H9 (cell line): Measurements from ENCODE around the gene FYN. TPM values are rescaled to one million over a fixed set of nuclear protein-coding genes. Genes with fewer than 3 reads are reported as not detected.

Experiments
- DNase-seq: peaks from one replicate; pipeline ENCODE4 v3.0.0-alpha.2; 2017
- H2AFZ ChIP-seq: one replicate; pipeline ENCODE4 v1.6.1; 2013; ENCODE audit warnings: mild to moderate bottlenecking, low read length, control low read depth, moderate library complexity
- H2AK5ac ChIP-seq: 2 replicates; pipeline ENCODE4 v1.6.1; 2013; ENCODE audit warnings: low read length, control low read depth, mixed read lengths; ENCODE audit not compliant: insufficient read length
- H2BK120ac ChIP-seq: one replicate; pipeline ENCODE4 v1.6.1; 2013; ENCODE audit warnings: low read depth, mild to moderate bottlenecking, low read length, control low read depth, inconsistent platforms; ENCODE audit not compliant: poor library complexity, severe bottlenecking
- H2BK12ac ChIP-seq: 2 replicates; pipeline ENCODE4 v1.6.1; 2013; ENCODE audit warnings: low read length, control low read depth, mixed read lengths, low read depth; ENCODE audit not compliant: insufficient read length
- H2BK15ac ChIP-seq: 2 replicates; pipeline ENCODE4 v1.6.1; 2013; ENCODE audit warnings: low read depth, low read length, control low read depth
- H2BK20ac ChIP-seq: one replicate; pipeline ENCODE4 v1.6.1; 2013; ENCODE audit warnings: low read depth, mild to moderate bottlenecking, low read length, control low read depth, inconsistent platforms; ENCODE audit not compliant: poor library complexity, severe bottlenecking
- H2BK5ac ChIP-seq: 2 replicates; pipeline ENCODE4 v1.6.1; 2013; ENCODE audit warnings: low read length, control low read depth, mixed read lengths; ENCODE audit not compliant: insufficient read length
- H3K14ac ChIP-seq: 2 replicates; pipeline ENCODE4 v1.6.1; 2013; ENCODE audit warnings: low read length, control low read depth; ENCODE audit not compliant: insufficient read depth
- H3K18ac ChIP-seq: 2 replicates; pipeline ENCODE4 v1.6.1; 2013; ENCODE audit warnings: low read depth, mild to moderate bottlenecking, mixed read lengths, low read length, control low read depth; ENCODE audit not compliant: insufficient read length
- H3K23ac ChIP-seq: 2 replicates; pipeline ENCODE4 v1.6.1; 2013; ENCODE audit warnings: low read length, control low read depth, mixed read lengths, low read depth; ENCODE audit not compliant: insufficient read length
- H3K23me2 ChIP-seq: 2 replicates; pipeline ENCODE4 v1.6.1; 2013; ENCODE audit warnings: low read depth, mild to moderate bottlenecking, mixed read lengths, low read length, control low read depth; ENCODE audit not compliant: insufficient read length, poor library complexity, severe bottlenecking
- H3K27ac ChIP-seq: 2 replicates; pipeline ENCODE4 v1.5.1; 2013; ENCODE audit warnings: low read length, control low read depth, mixed read lengths, low read depth; ENCODE audit not compliant: insufficient read length
- H3K27me3 ChIP-seq: 2 replicates; pipeline ENCODE4 v1.6.1; 2013; ENCODE audit warnings: low read length, control low read depth, inconsistent platforms; ENCODE audit not compliant: insufficient read depth
- H3K4ac ChIP-seq: 2 replicates; pipeline ENCODE4 v1.6.1; 2013; ENCODE audit warnings: low read depth, mild to moderate bottlenecking, control low read depth, inconsistent platforms, low read length, moderate library complexity
- H3K4me1 ChIP-seq: 2 replicates; pipeline ENCODE4 v1.6.1; 2013; ENCODE audit warnings: low read length, control low read depth, inconsistent platforms; ENCODE audit not compliant: insufficient read depth
- H3K4me2 ChIP-seq: 2 replicates; pipeline ENCODE4 v1.6.1; 2013; ENCODE audit warnings: low read length, control low read depth, mixed read lengths; ENCODE audit not compliant: insufficient read length, insufficient read depth
- H3K56ac ChIP-seq: 2 replicates; pipeline ENCODE4 v1.6.1; 2013; ENCODE audit warnings: low read depth, mild to moderate bottlenecking, mixed read lengths, low read length, control low read depth; ENCODE audit not compliant: insufficient read length
- H3K79me1 ChIP-seq: 2 replicates; pipeline ENCODE4 v1.6.1; 2013; ENCODE audit warnings: low read depth, mild to moderate bottlenecking, moderate library complexity, low read length, control low read depth, inconsistent platforms; ENCODE audit not compliant: insufficient read depth, poor library complexity, severe bottlenecking
- H3K79me2 ChIP-seq: 2 replicates; pipeline ENCODE4 v1.6.1; 2013; ENCODE audit warnings: low read length, control low read depth, inconsistent platforms; ENCODE audit not compliant: insufficient read depth
- H3K9ac ChIP-seq: 2 replicates; pipeline ENCODE4 v1.6.1; 2013; ENCODE audit warnings: low read length, control low read depth, mixed read lengths; ENCODE audit not compliant: insufficient read length; ENCODE audit errors: extremely low read depth
- H3K9me3 ChIP-seq: one replicate; pipeline ENCODE4 v1.6.1; 2013; ENCODE audit warnings: low read depth, low read length, inconsistent platforms; ENCODE audit not compliant: control insufficient read depth
- H3T11ph ChIP-seq: one replicate; pipeline ENCODE4 v1.6.1; 2013; ENCODE audit warnings: mild to moderate bottlenecking, low read length, control low read depth, inconsistent platforms
- H4K20me1 ChIP-seq: one replicate; pipeline ENCODE4 v1.6.1; 2013; ENCODE audit not compliant: control insufficient read depth, insufficient read length, insufficient read depth
- H4K5ac ChIP-seq: 2 replicates; pipeline ENCODE4 v1.6.1; 2013; ENCODE audit warnings: low read depth, mild to moderate bottlenecking, mixed read lengths, low read length, control low read depth; ENCODE audit not compliant: insufficient read length
- H4K8ac ChIP-seq: replicated peaks from 2 replicates; pipeline ENCODE4 v1.6.1; 2013; ENCODE audit warnings: low read length, control low read depth, mixed read lengths, low read depth; ENCODE audit not compliant: insufficient read length
- H4K91ac ChIP-seq: 2 replicates; pipeline ENCODE4 v1.6.1; 2013; ENCODE audit warnings: low read depth, mild to moderate bottlenecking, moderate library complexity, mixed read lengths, low read length, control low read depth; ENCODE audit not compliant: insufficient read length
- H3K27ac Mint-ChIP-seq, 3 experiments: 2 replicates in 2 of 3; 3 replicates in 1 of 3; pipeline ENCODE4 v1.8.0; 2020 to 2021; ENCODE audit warnings: mixed read lengths in 3 of 3, mild to moderate bottlenecking in 1 of 3, moderate library complexity in 1 of 3
- H3K27me3 Mint-ChIP-seq: 2 replicates; pipeline ENCODE4 v1.8.0; 2021; ENCODE audit warnings: low read depth, mild to moderate bottlenecking, moderate library complexity, mixed read lengths
- H3K36me3 Mint-ChIP-seq, 3 experiments: 2 replicates in 2 of 3; 3 replicates in 1 of 3; pipeline ENCODE4 v1.8.0; 2020 to 2021; ENCODE audit warnings: low read depth in 3 of 3, mixed read lengths in 3 of 3; ENCODE audit not compliant: insufficient read depth in 1 of 3
- H3K4me1 Mint-ChIP-seq, 2 experiments: 2 replicates each; pipeline ENCODE4 v1.8.0; 2020; ENCODE audit warnings: mixed read lengths in 2 of 2
- H3K4me3 Mint-ChIP-seq, 2 experiments: 2 replicates in 1 of 2; 3 replicates in 1 of 2; pipeline ENCODE4 v1.8.0; 2020 to 2021; ENCODE audit warnings: mild to moderate bottlenecking in 2 of 2, mixed read lengths in 2 of 2, moderate library complexity in 1 of 2
- H3K9me3 Mint-ChIP-seq, 2 experiments: 2 replicates in 1 of 2; 3 replicates in 1 of 2; pipeline ENCODE4 v1.8.0; 2020; ENCODE audit warnings: mild to moderate bottlenecking in 2 of 2, mixed read lengths in 2 of 2, moderate library complexity in 1 of 2
- CTCF ChIP-seq: fragments of 200-600 bp; sonication (generic); conservative IDR thresholded peaks from 3 replicates; pipeline ENCODE4 v1.8.0; 2021; ENCODE audit warnings: antibody characterized with exemption, mild to moderate bottlenecking
- WGBS: extraction: QIAGEN DNeasy Blood & Tissue Kit; methylation state at CpG from one replicate; pipeline ENCODE4 v1.1.7; 2013; ENCODE audit warnings: missing lambda C conversion rate, low lambda C conversion rate, mixed read lengths; ENCODE audit not compliant: insufficient read length; ENCODE audit errors: extremely low coverage; 5-methylcytosine and 5-hydroxymethylcytosine counted together
- total RNA-seq: library from RNA; stranded (reverse); gene quantifications from 2 replicates; pipeline ENCODE4 v1.2.1, GENCODE V29; 2021

Gene FYN
- total RNA-seq, 1 experiment from 2014 or later: 64.8 TPM

- Histone ChIP-seq H3K14ac (no peak overlapping the region), H3K4me2 (no peak overlapping the region), H3K9ac (no peak overlapping the region), H3K4ac (no peak overlapping the region), H3K9me3 (no peaks in the 10 kb centered on the region), H3T11ph (no peak overlapping the region), H3K23ac (no peak overlapping the region), H3K23me2 (no peaks in the 10 kb centered on the region), H2BK5ac (no peak overlapping the region), H4K5ac (no peak overlapping the region), H4K20me1 (no peaks in the 10 kb centered on the region), H3K79me1 (no peaks in the 10 kb centered on the region), H3K56ac (no peak overlapping the region), H2BK15ac (no peak overlapping the region), H2BK20ac (no peak overlapping the region), H3K18ac (no peak overlapping the region), H2AK5ac (no peak overlapping the region), H2BK12ac (no peak overlapping the region), H3K27me3 (no peaks in the 10 kb centered on the region), H2BK120ac (no peak overlapping the region), H3K4me1 (peaks cover 2% of the 10 kb centered on the region), H3K27ac (no peak overlapping the region), H4K91ac (no peak overlapping the region), H2AFZ (no peak overlapping the region), H3K79me2 (no peaks in the 10 kb centered on the region), H4K8ac (no peak overlapping the region)
- H3K4me3 Mint-ChIP-seq: no peak overlapping the region
- H3K27ac Mint-ChIP-seq: no peak overlapping the region
- H3K27me3 Mint-ChIP-seq: no peaks in the 10 kb centered on the region
- WGBS: no CpG with 5 or more reads among the region's 4 CpGs
- peaks cover 0 to 4% (median 2%) of the 10 kb centered on the region in 3 experiments; a peak in 3 of 7 replicates for H3K36me3 Mint-ChIP-seq
- H3K4me1 Mint-ChIP-seq: peaks cover 3 to 7% of the 10 kb centered on the region in 2 experiments; a peak in 2 of 4 replicates
- DNase-seq: no peak
- H3K9me3 Mint-ChIP-seq: no peaks in the 10 kb centered on the region; a peak in 1 of 5 replicates
- no peak for TF ChIP-seq CTCF
Measured at GRCh38 chr6:111789598-111789997, 83.7 kb downstream of the FYN start.
